Measurements from ENCODE around the gene CXCR4. TPM values are rescaled to one million over a fixed set of nuclear protein-coding genes. Genes with fewer than 3 reads are reported as not detected.

CXCR4 gene
- total and polyA plus RNA-seq, 9 of the 15 experiments (the other 6 are each of a cell fraction or from before 2014, with no cell fraction given) = 0.07 to 0.45 (median 0.17) TPM; not detected in 3

DNA sequence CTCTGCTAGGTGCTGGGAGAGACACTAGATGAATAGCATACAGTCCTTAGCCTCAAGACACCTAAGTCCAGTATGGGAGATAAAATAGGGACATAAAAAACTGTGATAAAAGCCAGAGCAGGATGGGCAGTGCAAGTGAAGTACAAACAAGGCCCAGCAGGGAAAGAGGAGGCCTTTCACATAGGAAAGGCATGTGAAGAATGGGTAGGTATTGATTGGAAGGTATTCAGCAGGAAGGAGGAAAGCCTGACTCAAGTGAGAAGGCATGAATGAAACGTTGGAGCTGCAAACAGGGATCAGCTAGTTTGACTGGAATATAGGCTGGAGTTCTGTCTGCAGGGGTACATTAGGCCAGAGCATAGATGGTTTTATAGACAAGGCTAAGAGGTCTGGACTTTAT is 11.0 kb upstream of the CXCR4 start:
- FAIRE-seq (no peak), ATAC-seq (no peak), DNase-seq (ENCODE audit: extremely low read depth in 1 of 4, low spot score in 3 of 4) (no peak)
- Histone ChIP-seq H4K20me1 (replicated peaks; ENCODE audit: control insufficient read depth, insufficient read depth, low read length) (no peaks in the 10 kb centered on the region), H3K4me1 (replicated peaks in 1 of 2; ENCODE audit: control insufficient read depth in 2 of 2, insufficient read depth in 2 of 2, low read length in 2 of 2) (no peaks in the 10 kb centered on the region), H3K4me2 (ENCODE audit: insufficient read depth, low read length) (no peak overlapping the region), H3K9ac (ENCODE audit: insufficient read depth in 1 of 2, low read depth in 2 of 2, low read length in 2 of 2) (no peak overlapping the region), H2AFZ (ENCODE audit: low read depth, low read length) (no peak overlapping the region), H3K79me2 (ENCODE audit: control insufficient read depth, insufficient read depth, low read length) (no peaks in the 10 kb centered on the region), H3K27me3 (ENCODE audit: control insufficient read depth in 2 of 2, insufficient read depth in 2 of 2, low read length in 2 of 2) (peaks cover 13 to 18% of the 10 kb centered on the region in 2 experiments; a peak in 3 of 5 replicates), H3K27ac (ENCODE audit: extremely low read depth, low read depth, low read length) (no peak overlapping the region), H3K9me3 (replicated peaks; ENCODE audit: control insufficient read depth, insufficient read depth, low read depth, low read length) (no peaks in the 10 kb centered on the region), H3K9me1 (ENCODE audit: control insufficient read depth, insufficient read depth, low read length) (no peaks in the 10 kb centered on the region), H3K4me3 (no peak overlapping the region), H3K36me3 (ENCODE audit: control insufficient read depth, insufficient read depth, low read length) (no peaks in the 10 kb centered on the region)
- CTCF ChIA-PET (ENCODE audit: low intra/inter-chr PET ratio) = no interaction called here
- POLR2A ChIA-PET = no interaction called here
- intact Hi-C loops (cut with micrococcal nuclease) = no loop called here
- TF ChIP-seq, protein P1, sequence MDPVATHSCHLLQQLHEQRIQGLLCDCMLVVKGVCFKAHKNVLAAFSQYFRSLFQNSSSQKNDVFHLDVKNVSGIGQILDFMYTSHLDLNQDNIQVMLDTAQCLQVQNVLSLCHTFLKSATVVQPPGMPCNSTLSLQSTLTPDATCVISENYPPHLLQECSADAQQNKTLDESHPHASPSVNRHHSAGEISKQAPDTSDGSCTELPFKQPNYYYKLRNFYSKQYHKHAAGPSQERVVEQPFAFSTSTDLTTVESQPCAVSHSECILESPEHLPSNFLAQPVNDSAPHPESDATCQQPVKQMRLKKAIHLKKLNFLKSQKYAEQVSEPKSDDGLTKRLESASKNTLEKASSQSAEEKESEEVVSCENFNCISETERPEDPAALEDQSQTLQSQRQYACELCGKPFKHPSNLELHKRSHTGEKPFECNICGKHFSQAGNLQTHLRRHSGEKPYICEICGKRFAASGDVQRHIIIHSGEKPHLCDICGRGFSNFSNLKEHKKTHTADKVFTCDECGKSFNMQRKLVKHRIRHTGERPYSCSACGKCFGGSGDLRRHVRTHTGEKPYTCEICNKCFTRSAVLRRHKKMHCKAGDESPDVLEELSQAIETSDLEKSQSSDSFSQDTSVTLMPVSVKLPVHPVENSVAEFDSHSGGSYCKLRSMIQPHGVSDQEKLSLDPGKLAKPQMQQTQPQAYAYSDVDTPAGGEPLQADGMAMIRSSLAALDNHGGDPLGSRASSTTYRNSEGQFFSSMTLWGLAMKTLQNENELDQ (CRISPR knock-in tag; IDR thresholded peaks at IDR 0.05; ENCODE audit: borderline replicate concordance) = no peak
- TF ChIP-seq TFAM (CRISPR knock-in tag; conservative IDR thresholded peaks at IDR 0.05) (no peak), IFI16 (CRISPR knock-in tag; IDR thresholded peaks at IDR 0.05) (no peak), ZC3H11A (IDR thresholded peaks at IDR 0.05; ENCODE audit: low read depth, low read length) (no peak), HMG20A (CRISPR knock-in tag; conservative IDR thresholded peaks at IDR 0.05) (no peak), ELF2 (CRISPR knock-in tag; IDR thresholded peaks at IDR 0.05) (no peak), BCOR (IDR thresholded peaks at IDR 0.05) (no peak), BRF1 (IDR thresholded peaks at IDR 0.05; ENCODE audit: borderline replicate concordance, extremely low read depth, insufficient read length) (no peak), C11orf30 (IDR thresholded peaks at IDR 0.05; ENCODE audit: low read depth) (no peak), TCFL5 (CRISPR knock-in tag; conservative IDR thresholded peaks at IDR 0.05) (no peak), RNF2 (IDR thresholded peaks at IDR 0.05) (no peak)
- TF ChIP-seq, protein P2, sequence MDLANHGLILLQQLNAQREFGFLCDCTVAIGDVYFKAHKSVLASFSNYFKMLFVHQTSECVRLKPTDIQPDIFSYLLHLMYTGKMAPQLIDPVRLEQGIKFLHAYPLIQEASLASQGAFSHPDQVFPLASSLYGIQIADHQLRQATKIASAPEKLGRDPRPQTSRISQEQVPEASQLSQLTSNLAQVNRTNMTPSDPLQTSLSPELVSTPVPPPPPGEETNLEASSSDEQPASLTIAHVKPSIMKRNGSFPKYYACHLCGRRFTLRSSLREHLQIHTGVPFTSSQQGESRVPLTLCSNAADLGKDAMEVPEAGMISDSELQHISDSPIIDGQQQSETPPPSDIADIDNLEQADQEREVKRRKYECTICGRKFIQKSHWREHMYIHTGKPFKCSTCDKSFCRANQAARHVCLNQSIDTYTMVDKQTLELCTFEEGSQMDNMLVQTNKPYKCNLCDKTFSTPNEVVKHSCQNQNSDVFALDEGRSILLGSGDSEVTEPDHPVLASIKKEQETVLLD (IDR thresholded peaks at IDR 0.05) = no peak
- 0% methylated on average over 1 of the region's 1 CpG for WGBS (ENCODE audit: insufficient coverage, low coverage, missing lambda C conversion rate)
- BruUV-seq (replicated peaks) = no TSS peak
- in situ Hi-C loops (cut with MboI) = no loop called here

All from K562 (cell line).